Brain microvascular endothelial cell (primary cell): ENCODE data around the gene RNPEP.
"Not testable (repeated sequence)": the region's sequence is repeated elsewhere in the genome, so short reads cannot be mapped to it uniquely, and the experiment has no call there.

Source experiments
- DNase-seq: peaks from one replicate; pipeline ENCODE4 v3.0.0-alpha.2; 2020
- H3K27ac ChIP-seq: fragments of 250-450 bp; sonication (Bioruptor Pico); 2 replicates; pipeline ENCODE4 v1.5.1; 2020; ENCODE audit warnings: mild to moderate bottlenecking, moderate library complexity
- H3K27me3 ChIP-seq: fragments of 250-450 bp; sonication (Bioruptor Pico); replicated peaks from 2 replicates; pipeline ENCODE4 v1.5.1; 2020; ENCODE audit warnings: mild to moderate bottlenecking
- H3K36me3 ChIP-seq: fragments of 250-450 bp; sonication (Bioruptor Pico); replicated peaks from 2 replicates; pipeline ENCODE4 v1.5.1; 2020; ENCODE audit warnings: mild to moderate bottlenecking
- H3K4me3 ChIP-seq: 2 replicates; pipeline ENCODE4 v1.5.1; 2011; ENCODE audit warnings: low read depth, mild to moderate bottlenecking, control low read depth, low read length, moderate library complexity
- CTCF ChIP-seq: IDR thresholded peaks from 2 replicates; pipeline ENCODE4 v1.5.1; 2011; ENCODE audit warnings: low read depth, mild to moderate bottlenecking, moderate library complexity, low read length, control low read depth, inconsistent platforms; ENCODE audit errors: missing control alignments
- in situ Hi-C: cut with HindIII; loops from 2 replicates; pipeline ENCODE4 v1.10.0; 2017; ENCODE audit warnings: low sequenced_read_pairs, low pct_ligation_motif_present

RNPEP gene

GRCh38 chr1:201954263-201955008 lies 28.0 kb upstream of the RNPEP start:
- in situ Hi-C loops = no loop called here
- no peak for DNase-seq
- Histone ChIP-seq H3K27me3 (no peaks in the 10 kb centered on the region), H3K4me3 (peak overlapping the region; percentile 100), H3K27ac (peak overlapping the region; percentile 88), H3K36me3 (peaks cover 19% of the 10 kb centered on the region)
- TF ChIP-seq CTCF = no peak

DNA sequence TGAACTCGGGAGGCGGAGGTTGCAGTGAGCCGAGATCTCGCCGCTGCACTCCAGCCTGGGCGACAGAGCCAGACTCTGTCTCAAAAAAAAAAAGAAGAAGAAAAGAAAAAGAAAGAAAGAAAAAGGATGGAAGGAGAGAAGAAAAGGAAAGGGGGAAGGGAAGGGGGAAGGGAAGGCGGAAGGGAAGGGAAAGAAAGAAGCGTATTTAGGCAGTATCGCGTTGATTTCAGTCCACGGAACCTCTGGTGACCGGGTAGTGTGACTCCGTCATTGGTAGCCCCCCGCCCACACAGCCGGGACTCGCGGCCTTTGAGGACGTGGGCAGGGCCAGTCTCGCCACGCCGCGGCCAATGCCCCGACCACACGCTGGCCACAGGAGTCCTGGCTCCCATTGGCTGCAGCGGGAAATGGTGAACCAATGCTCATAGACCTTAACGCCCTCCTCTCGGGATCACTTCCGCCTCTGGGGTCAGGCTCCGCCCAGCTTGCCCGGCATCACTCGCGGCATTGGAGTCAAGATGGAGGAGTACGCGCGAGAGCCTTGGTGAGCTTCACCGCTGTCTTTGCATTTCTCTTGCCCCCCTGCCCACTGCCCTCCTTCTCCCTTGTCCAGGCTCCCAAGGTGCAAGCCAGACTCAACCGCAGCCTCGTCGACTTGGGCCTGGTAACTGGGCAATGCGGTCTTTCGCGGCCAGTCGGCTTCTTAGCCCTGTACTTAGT lies 27.3 kb upstream of the RNPEP start, which contains the start of gene TIMM17A:
Gene TIMM17A (plus strand): TSS at position 495 of the 720 bp plus-strand sequence. CDS start 24 bp downstream, at position 519.
- TF ChIP-seq CTCF = no peak
- peak within 1 kb of the TSS; percentile 88 for H3K27ac ChIP-seq
- no peaks in the 10 kb centered on the region for H3K27me3 ChIP-seq
- peak within 1 kb of the TSS; percentile 100 for H3K4me3 ChIP-seq
- H3K36me3 ChIP-seq = peaks cover 26% of the 10 kb centered on the region
- in situ Hi-C loops = no loop called here
- DNase-seq = peak; percentile 99

- DNase-seq = no peak
- in situ Hi-C loops = no loop called here
- Histone ChIP-seq H3K36me3 (peaks cover 32% of the 10 kb centered on the region), H3K27ac (peak overlapping the region; percentile 88), H3K27me3 (no peaks in the 10 kb centered on the region), H3K4me3 (peak overlapping the region; percentile 100)
- TF ChIP-seq CTCF = no peak
These were observed 26.7 kb upstream of the RNPEP start for GRCh38 chr1:201955729-201956143.

- in situ Hi-C loops = no loop called here
- Histone ChIP-seq H3K4me3 (no peak overlapping the region), H3K27ac (no peak overlapping the region), H3K27me3 (no peaks in the 10 kb centered on the region), H3K36me3 (peaks cover 56% of the 10 kb centered on the region)
- TF ChIP-seq CTCF = no peak
- DNase-seq = no peak
These were observed 24.1 kb upstream of the RNPEP start for GRCh38 chr1:201958348-201958747.

DNA sequence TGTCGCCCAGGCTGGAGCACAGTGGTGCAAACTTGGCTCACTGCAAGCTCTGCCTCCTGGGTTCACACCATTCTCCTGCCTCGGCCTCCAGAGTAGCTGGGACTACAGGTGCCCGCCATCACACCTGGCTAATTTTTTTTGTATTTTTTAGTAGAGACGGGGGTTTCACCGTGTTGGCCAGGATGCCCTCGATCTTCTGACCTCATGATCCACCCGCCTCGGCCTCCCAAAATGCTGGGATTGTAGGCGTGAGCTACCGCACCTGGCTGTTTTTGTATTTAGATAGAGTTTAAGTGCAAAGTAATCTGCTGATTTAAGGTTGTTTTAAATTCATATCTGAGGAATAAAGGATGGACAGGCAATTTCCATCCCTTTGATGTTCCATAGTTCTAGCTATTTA lies 20.1 kb upstream of the RNPEP start:
- peaks cover 88% of the 10 kb centered on the region for H3K36me3 ChIP-seq
- H3K4me3 ChIP-seq, DNase-seq, H3K27me3 ChIP-seq, H3K27ac ChIP-seq, in situ Hi-C loops: not testable (repeated sequence)

DNA sequence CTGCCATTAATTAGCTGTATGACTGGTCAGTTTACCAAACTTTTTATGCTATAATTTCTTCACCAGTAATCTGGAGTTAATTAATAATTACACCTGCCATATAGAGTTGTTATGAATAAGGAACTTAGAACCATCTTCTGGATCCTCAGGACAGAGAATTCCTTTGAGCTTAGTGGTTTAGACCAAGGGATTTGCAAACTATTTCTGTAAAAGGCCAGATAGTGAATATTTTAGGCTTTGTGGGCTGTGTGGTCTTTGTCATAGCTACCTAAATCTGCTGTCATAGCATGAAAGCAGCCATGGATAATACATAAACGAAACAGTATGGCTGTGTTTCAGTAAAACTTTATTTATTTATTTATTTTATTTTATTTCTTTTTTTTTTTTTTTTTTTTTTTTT lies 18.2 kb upstream of the RNPEP start:
- Histone ChIP-seq H3K36me3 (peaks cover 76% of the 10 kb centered on the region), H3K4me3 (no peak overlapping the region), H3K27me3 (no peaks in the 10 kb centered on the region), H3K27ac (no peak overlapping the region)
- no peak for DNase-seq
- in situ Hi-C loops = no loop called here
- no peak for TF ChIP-seq CTCF
